Nephron (organoid): Measurements from ENCODE around the gene MAST3.

Experiments used
- H3K27ac Mint-ChIP-seq, 3 experiments: 2 replicates each; pipeline ENCODE4 v1.8.0; 2020; ENCODE audit warnings: mixed read lengths in 3 of 3, mild to moderate bottlenecking in 2 of 3, moderate library complexity in 1 of 3
- H3K27me3 Mint-ChIP-seq: 2 replicates; pipeline ENCODE4 v1.8.0; 2021; ENCODE audit warnings: low read depth, mild to moderate bottlenecking, moderate library complexity, mixed read lengths
- H3K36me3 Mint-ChIP-seq: 2 replicates; pipeline ENCODE4 v1.8.0; 2020; ENCODE audit warnings: low read depth, mixed read lengths
- H3K4me1 Mint-ChIP-seq: 2 replicates; pipeline ENCODE4 v1.8.0; 2020; ENCODE audit warnings: mixed read lengths
- H3K4me3 Mint-ChIP-seq, 3 experiments: 2 replicates each; pipeline ENCODE4 v1.8.0; 2020; ENCODE audit warnings: mild to moderate bottlenecking in 3 of 3, mixed read lengths in 3 of 3, moderate library complexity in 2 of 3
- H3K9me3 Mint-ChIP-seq: 2 replicates; pipeline ENCODE4 v1.8.0; 2020; ENCODE audit warnings: mixed read lengths
- CTCF ChIP-seq, 3 experiments: fragments of 200-600 bp; sonication (generic); IDR thresholded peaks; one replicate each; pipeline ENCODE4 v1.5.0; 2021; ENCODE audit warnings: antibody characterized with exemption in 3 of 3; ENCODE audit not compliant: unreplicated experiment in 3 of 3

The MAST3 gene

GRCh38 chr19:18097993-18098890, 664 bp downstream of the MAST3 start:
- H3K27ac Mint-ChIP-seq, result no peak overlapping the region
- H3K36me3 Mint-ChIP-seq, result no peaks in the 10 kb centered on the region
- TF ChIP-seq CTCF (IDR thresholded peaks at IDR 0.05; ENCODE audit: unreplicated experiment in 3 of 3), result no peak
- no peaks in the 10 kb centered on the region for H3K9me3 Mint-ChIP-seq
- H3K4me1 Mint-ChIP-seq, result peaks cover 20% of the 10 kb centered on the region
- peak overlapping the region; percentile 72 to 75 (median 75) for H3K4me3 Mint-ChIP-seq
- H3K27me3 Mint-ChIP-seq, result peaks cover 54% of the 10 kb centered on the region

GRCh38 chr19:18098891-18099622, 1.5 kb downstream of the MAST3 start:
- H3K4me1 Mint-ChIP-seq, result peaks cover 20% of the 10 kb centered on the region
- TF ChIP-seq CTCF (IDR thresholded peaks at IDR 0.05; ENCODE audit: unreplicated experiment in 3 of 3), result no peak
- H3K4me3 Mint-ChIP-seq, result peak overlapping the region; percentile 15 to 65 (median 52)
- H3K36me3 Mint-ChIP-seq, result no peaks in the 10 kb centered on the region
- no peaks in the 10 kb centered on the region for H3K9me3 Mint-ChIP-seq
- no peak overlapping the region for H3K27ac Mint-ChIP-seq
- peaks cover 51% of the 10 kb centered on the region for H3K27me3 Mint-ChIP-seq

- Mint-ChIP-seq H3K4me1 (peaks cover 20% of the 10 kb centered on the region), H3K9me3 (no peaks in the 10 kb centered on the region), H3K36me3 (no peaks in the 10 kb centered on the region), H3K27me3 (peaks cover 50% of the 10 kb centered on the region), H3K27ac (no peak overlapping the region), H3K4me3 (no peak overlapping the region)
- no peak for TF ChIP-seq CTCF (IDR thresholded peaks at IDR 0.05; ENCODE audit: unreplicated experiment in 3 of 3)
These were observed 2.0 kb downstream of the MAST3 start for GRCh38 chr19:18099623-18099995.

GRCh38 chr19:18100710-18101109, 3.1 kb downstream of the MAST3 start:
- no peak overlapping the region for H3K27ac Mint-ChIP-seq
- no peaks in the 10 kb centered on the region for H3K9me3 Mint-ChIP-seq
- H3K4me3 Mint-ChIP-seq, result no peak overlapping the region
- no peaks in the 10 kb centered on the region for H3K36me3 Mint-ChIP-seq
- peaks cover 45% of the 10 kb centered on the region for H3K27me3 Mint-ChIP-seq
- TF ChIP-seq CTCF (IDR thresholded peaks at IDR 0.05; ENCODE audit: unreplicated experiment in 3 of 3), result no peak
- H3K4me1 Mint-ChIP-seq, result peaks cover 20% of the 10 kb centered on the region

GRCh38 chr19:18101268-18101667, 3.7 kb downstream of the MAST3 start:
- Mint-ChIP-seq H3K36me3 (no peaks in the 10 kb centered on the region), H3K27me3 (peaks cover 45% of the 10 kb centered on the region), H3K27ac (no peak overlapping the region), H3K4me1 (peaks cover 20% of the 10 kb centered on the region), H3K4me3 (no peak overlapping the region), H3K9me3 (no peaks in the 10 kb centered on the region)
- TF ChIP-seq CTCF (IDR thresholded peaks at IDR 0.05; ENCODE audit: unreplicated experiment in 3 of 3), result no peak
